ENCODE results near the gene DNAJC6. TPM values are rescaled to one million over a fixed set of nuclear protein-coding genes. Genes with fewer than 3 reads are reported as not detected.

DNAJC6 gene
- total RNA-seq, 1 donor from 2014 or later = 0.67 TPM

DNA sequence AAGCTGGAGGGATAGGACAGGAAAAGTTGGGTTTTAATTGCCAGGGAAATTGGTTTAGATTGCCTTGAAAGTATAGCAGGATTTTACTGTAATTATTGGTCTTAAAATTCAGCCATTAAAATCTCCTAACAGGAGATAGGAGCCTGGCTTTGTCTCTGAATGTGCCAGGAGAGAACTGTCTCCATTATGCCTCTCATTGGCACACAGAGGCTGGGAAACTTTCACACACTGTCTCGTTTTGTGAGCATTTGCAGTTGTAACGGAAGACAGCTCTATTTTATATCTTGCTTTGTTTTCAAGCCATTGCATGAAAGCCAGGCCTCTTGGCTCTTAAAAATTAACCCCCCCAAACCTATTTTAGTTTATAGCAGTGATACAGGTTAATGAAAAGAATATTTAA, 12.5 kb downstream of the DNAJC6 start:
- DNase-seq (no peak), ATAC-seq (ENCODE audit: low read depth) (no peak)
- Mint-ChIP-seq H3K27ac (no peak overlapping the region), H3K4me3 (no peak overlapping the region), H3K27me3 (peaks cover 12% of the 10 kb centered on the region), H3K9me3 (peaks cover 12% of the 10 kb centered on the region), H3K4me1 (no peaks in the 10 kb centered on the region), H3K36me3 (ENCODE audit: low read depth) (no peaks in the 10 kb centered on the region)
- TF ChIP-seq, protein P1, sequence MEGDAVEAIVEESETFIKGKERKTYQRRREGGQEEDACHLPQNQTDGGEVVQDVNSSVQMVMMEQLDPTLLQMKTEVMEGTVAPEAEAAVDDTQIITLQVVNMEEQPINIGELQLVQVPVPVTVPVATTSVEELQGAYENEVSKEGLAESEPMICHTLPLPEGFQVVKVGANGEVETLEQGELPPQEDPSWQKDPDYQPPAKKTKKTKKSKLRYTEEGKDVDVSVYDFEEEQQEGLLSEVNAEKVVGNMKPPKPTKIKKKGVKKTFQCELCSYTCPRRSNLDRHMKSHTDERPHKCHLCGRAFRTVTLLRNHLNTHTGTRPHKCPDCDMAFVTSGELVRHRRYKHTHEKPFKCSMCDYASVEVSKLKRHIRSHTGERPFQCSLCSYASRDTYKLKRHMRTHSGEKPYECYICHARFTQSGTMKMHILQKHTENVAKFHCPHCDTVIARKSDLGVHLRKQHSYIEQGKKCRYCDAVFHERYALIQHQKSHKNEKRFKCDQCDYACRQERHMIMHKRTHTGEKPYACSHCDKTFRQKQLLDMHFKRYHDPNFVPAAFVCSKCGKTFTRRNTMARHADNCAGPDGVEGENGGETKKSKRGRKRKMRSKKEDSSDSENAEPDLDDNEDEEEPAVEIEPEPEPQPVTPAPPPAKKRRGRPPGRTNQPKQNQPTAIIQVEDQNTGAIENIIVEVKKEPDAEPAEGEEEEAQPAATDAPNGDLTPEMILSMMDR (IDR thresholded peaks at IDR 0.05) = no peak
- ChIA-PET CTCF (interaction anchor here (0.6 kb wide), 1 partner anchor 15 kb away, joined by 4 read pairs; no protein-coding TSS in a partner anchor), POLR2A (no interaction called here)
- intact Hi-C loops (cut with micrococcal nuclease) = no loop called here

DNA sequence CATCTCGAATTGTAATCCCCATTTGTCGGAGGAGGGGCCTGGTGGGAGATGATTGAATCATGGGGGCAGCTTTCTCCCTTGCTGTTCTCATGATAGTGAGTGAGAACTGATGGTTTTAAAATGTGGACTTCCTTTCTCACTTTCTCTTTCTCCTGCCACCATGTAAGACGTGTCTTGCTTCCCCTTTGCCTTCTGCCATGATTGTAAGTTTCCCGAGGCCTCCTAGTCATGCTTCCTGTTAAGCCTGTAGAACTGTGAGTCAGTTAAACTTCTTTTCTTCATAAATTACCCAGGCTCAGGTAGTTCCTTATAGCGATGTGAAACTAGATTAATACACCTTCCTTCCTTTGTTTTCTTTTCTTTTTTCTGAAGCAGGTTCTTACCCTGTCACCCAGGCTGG, 13.9 kb downstream of the DNAJC6 start:
- Mint-ChIP-seq H3K4me1 (peaks cover 3% of the 10 kb centered on the region), H3K4me3 (no peak overlapping the region), H3K36me3 (ENCODE audit: low read depth) (no peaks in the 10 kb centered on the region), H3K27me3 (peaks cover 14% of the 10 kb centered on the region), H3K27ac (no peak overlapping the region), H3K9me3 (peaks cover 12% of the 10 kb centered on the region)
- ATAC-seq (ENCODE audit: low read depth) (no peak), DNase-seq (no peak)
- TF ChIP-seq, protein P1 (IDR thresholded peaks at IDR 0.05) = no peak
- ChIA-PET CTCF (no interaction called here), POLR2A (no interaction called here)
- intact Hi-C loops (cut with micrococcal nuclease) = no loop called here

DNA sequence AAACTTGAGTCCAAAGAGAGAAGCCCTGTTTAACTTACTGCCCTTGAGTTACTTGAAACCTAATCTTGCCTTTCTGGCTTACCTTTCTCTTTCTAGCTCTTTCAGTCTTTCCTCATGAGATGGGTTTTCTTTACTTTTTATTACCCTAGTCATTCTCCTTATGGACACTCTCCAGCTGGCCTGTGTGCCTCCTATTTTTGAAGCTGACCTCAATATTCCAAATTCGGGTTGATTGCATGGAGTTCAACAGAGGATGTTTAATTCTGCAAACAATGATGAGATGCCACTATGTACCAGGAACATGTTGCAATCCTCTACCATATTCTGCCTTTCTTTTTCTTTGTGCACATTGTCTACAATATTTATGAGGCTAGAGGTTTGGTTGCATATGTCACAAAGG, 20.7 kb downstream of the DNAJC6 start:
- H3K36me3 Mint-ChIP-seq (ENCODE audit: low read depth) = no peaks in the 10 kb centered on the region
- TF ChIP-seq, protein P1 (IDR thresholded peaks at IDR 0.05) = no peak
- no peaks in the 10 kb centered on the region for H3K9me3 Mint-ChIP-seq
- POLR2A ChIA-PET = no interaction called here
- ATAC-seq (ENCODE audit: low read depth) (no peak), DNase-seq (no peak)
- H3K27me3 Mint-ChIP-seq = peaks cover 12% of the 10 kb centered on the region
- CTCF ChIA-PET = no interaction called here
- H3K27ac Mint-ChIP-seq = no peak overlapping the region
- intact Hi-C loops (cut with micrococcal nuclease) = no loop called here
- peaks cover 5% of the 10 kb centered on the region for H3K4me1 Mint-ChIP-seq
- no peak overlapping the region for H3K4me3 Mint-ChIP-seq

DNA sequence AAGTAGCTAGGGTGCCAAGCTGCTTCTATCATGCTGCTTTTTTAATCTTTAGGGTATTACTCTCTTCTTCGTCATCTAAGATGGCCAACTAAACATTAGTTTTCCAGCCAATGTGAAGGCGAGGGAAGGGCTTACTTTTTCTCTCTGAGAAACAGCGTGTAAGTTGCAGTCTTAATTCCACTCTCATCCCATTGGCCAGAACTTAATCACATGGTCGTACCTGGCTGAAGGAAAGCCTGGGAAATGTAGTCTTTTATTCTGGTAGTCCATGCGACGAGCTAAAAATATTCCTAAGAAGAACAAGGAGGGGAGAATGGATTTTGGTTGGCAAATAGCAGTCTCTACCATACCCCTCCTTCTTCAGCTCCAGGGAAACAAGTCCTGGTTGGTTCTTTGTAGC, 21.5 kb downstream of the DNAJC6 start:
- no peak for ATAC-seq (ENCODE audit: low read depth)
- Mint-ChIP-seq H3K4me3 (no peak overlapping the region), H3K36me3 (ENCODE audit: low read depth) (no peaks in the 10 kb centered on the region), H3K4me1 (peaks cover 5% of the 10 kb centered on the region), H3K9me3 (no peaks in the 10 kb centered on the region), H3K27me3 (peaks cover 13% of the 10 kb centered on the region), H3K27ac (no peak overlapping the region)
- intact Hi-C loops (cut with micrococcal nuclease) = no loop called here
- POLR2A ChIA-PET = no interaction called here
- CTCF ChIA-PET = no interaction called here
- no peak for DNase-seq
- TF ChIP-seq, protein P1 (IDR thresholded peaks at IDR 0.05) = no peak

DNA sequence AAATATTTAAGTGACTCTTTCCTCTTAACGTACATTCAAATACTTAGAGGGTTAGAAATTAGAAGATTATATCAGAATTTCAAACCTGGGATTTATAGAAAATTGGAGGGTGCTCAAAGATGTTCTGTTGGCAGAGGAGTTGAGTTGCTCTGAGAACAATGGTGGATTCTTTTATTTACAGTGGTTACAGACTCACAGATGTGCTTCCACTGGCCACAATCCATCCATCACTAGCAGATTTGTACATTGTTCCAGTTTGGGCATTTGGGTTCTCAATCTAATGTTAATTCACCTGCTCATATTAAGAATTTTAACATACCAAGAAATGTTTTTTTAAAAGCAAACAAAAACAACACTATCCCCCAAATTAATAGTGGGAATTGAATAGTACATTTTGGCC, 23.5 kb downstream of the DNAJC6 start:
- H3K9me3 Mint-ChIP-seq = no peaks in the 10 kb centered on the region
- H3K4me1 Mint-ChIP-seq = peaks cover 3% of the 10 kb centered on the region
- TF ChIP-seq, protein P1 (IDR thresholded peaks at IDR 0.05) = no peak
- H3K27ac Mint-ChIP-seq = no peak overlapping the region
- intact Hi-C loops (cut with micrococcal nuclease) = no loop called here
- no peak for ATAC-seq (ENCODE audit: low read depth)
- no peak for DNase-seq
- H3K27me3 Mint-ChIP-seq = peaks cover 1% of the 10 kb centered on the region
- no peaks in the 10 kb centered on the region for H3K36me3 Mint-ChIP-seq (ENCODE audit: low read depth)
- ChIA-PET POLR2A (no interaction called here), CTCF (no interaction called here)
- H3K4me3 Mint-ChIP-seq = no peak overlapping the region

Data from activated B cell treated with CpG ODN at 0.5 μM for 24 hours (primary cell).